Gastrocnemius medialis (tissue), 4 donors: ENCODE measurements around the gene XPR1. TPM values are rescaled to one million over a fixed set of nuclear protein-coding genes. Genes with fewer than 3 reads are reported as not detected.

ENCODE experiments used
- ATAC-seq, 2 donors: fragments of 150-250 bp; one replicate each; pipeline ENCODE4 v1.9.1; 2016
- DNase-seq, 2 donors: peaks; one replicate each; pipeline ENCODE4 v3.0.0-alpha.2; 2019
- H3K27ac ChIP-seq, 4 donors: fragments of 200-600 bp; sonication (generic); 1 replicate in 1 of 4; 2 replicates in 3 of 4; pipeline ENCODE4 v1.5.1; 2016 to 2018; ENCODE audit warnings: mild to moderate bottlenecking in 2 of 4, moderate library complexity in 1 of 4
- H3K27me3 ChIP-seq, 3 donors: fragments of 200-600 bp; sonication (generic) in 2 of 3; 1 replicate in 1 of 3; 2 replicates in 2 of 3; pipeline versions ENCODE4 v1.5.1 to v1.6.0; 2016 to 2019; ENCODE audit warnings: mild to moderate bottlenecking in 1 of 3, moderate library complexity in 1 of 3
- H3K36me3 ChIP-seq, 2 donors: fragments of 200-600 bp; sonication (generic) in 1 of 2; one replicate each; pipeline ENCODE4 v1.5.1; 2017 to 2018
- H3K4me1 ChIP-seq, 2 donors: fragments of 200-600 bp; sonication (generic) in 1 of 2; one replicate each; pipeline ENCODE4 v1.5.1; 2016 to 2017; ENCODE audit warnings: mild to moderate bottlenecking in 2 of 2
- H3K4me3 ChIP-seq, 4 donors: fragments of 200-600 bp; sonication (generic) in 3 of 4; 1 replicate in 1 of 4; 2 replicates in 3 of 4; pipeline ENCODE4 v1.5.1; 2016 to 2019; ENCODE audit warnings: mild to moderate bottlenecking in 2 of 4
- H3K9me3 ChIP-seq, 3 donors: fragments of 200-600 bp; sonication (generic) in 2 of 3; 1 replicate in 1 of 3; 2 replicates in 2 of 3; pipeline ENCODE4 v1.5.1; 2016 to 2019
- CTCF ChIP-seq, 5 experiments: fragments of 450-650 bp in 3 of 5; fragments of 200-600 bp in 2 of 5; sonication (generic) in 2 of 5; IDR thresholded peaks in 4 of 5; conservative IDR thresholded peaks in 1 of 5; 1 replicate in 4 of 5; 2 replicates in 1 of 5; pipeline ENCODE4 v1.5.1; 2016 to 2019; ENCODE audit warnings: antibody characterized with exemption in 5 of 5, mild to moderate bottlenecking in 3 of 5, moderate library complexity in 3 of 5
- POLR2A ChIP-seq, 2 donors: fragments of 450-650 bp; IDR thresholded peaks; one replicate each; pipeline ENCODE4 v1.6.1; 2017; ENCODE audit warnings: antibody characterized with exemption in 2 of 2, mild to moderate bottlenecking in 2 of 2, moderate library complexity in 2 of 2
- in situ Hi-C, 4 donors: fragments of 200-750 bp; cut with MboI; loops; one replicate each; pipeline versions ENCODE4 v1.15.0 to v1.8.0; 2017; ENCODE audit warnings: low sequenced_read_pairs in 4 of 4
- intact Hi-C: fragments of 100-400 bp; cut with DNase I; formaldehyde crosslinking; loops from one replicate; pipeline ENCODE4 v1.15.1; 2023; ENCODE audit warnings: low total_unique reads
- total RNA-seq, 4 donors: library from RNA; depleted of rRNA; stranded (reverse); fragments of >200 nt; gene quantifications; one replicate each; pipeline versions ENCODE4 v1.1.0 to v1.2.3, GENCODE V29; 2016

XPR1 gene
- total RNA-seq, 4 donors from 2014 or later: 14.5 to 24.9 (median 18.6) TPM

DNA sequence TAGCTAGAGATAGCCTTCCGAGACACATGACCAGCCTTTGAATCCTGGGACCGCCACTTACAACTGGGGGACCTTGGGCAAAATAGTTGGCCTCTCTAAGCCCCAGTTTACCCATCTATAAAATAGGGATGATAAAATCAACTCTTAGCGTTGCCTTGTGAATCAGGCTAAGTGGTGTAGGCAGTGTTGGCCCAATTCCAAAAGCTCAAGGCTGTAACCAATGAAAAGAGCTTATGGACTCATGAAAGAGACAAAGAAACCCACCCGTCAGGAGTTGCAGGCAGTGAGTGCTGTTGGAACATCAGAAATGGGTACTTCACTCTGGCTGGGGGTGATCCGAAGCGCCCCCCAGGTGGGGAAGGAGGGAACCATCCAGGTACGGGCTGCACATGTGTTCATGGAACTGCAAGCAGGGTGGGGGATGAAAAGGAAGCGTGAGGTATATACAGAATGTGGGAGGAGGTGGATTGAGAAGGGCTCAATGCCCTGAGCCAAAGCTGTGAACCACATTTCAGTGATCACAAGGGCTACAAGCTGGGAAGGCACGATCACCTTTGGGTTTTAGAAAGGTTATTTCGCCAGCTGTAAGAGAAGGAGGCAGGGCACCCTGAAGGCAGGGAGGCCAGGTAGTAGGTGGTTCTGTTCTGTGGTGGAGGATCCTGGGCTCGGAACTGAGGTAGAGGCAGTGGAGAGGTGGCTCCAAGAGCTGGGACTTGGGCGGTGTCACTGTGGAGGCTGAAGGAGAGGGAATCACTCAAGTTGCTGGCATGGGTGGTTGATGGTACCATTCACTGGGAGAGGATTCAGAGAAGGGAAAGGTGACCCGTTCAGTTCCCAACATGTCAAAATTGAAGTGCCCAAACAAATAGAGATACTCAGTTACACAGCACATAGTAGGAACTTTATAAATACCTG, 269.5 kb downstream of the XPR1 start:
- H3K36me3 ChIP-seq: no peaks in the 10 kb centered on the region
- no peak for ATAC-seq
- H3K4me1 ChIP-seq: no peaks in the 10 kb centered on the region
- TF ChIP-seq POLR2A (IDR thresholded peaks at IDR 0.05): no peak
- no peak for TF ChIP-seq CTCF (IDR thresholded peaks at IDR 0.05 in 4 of 5, conservative IDR thresholded peaks at IDR 0.05 in 1 of 5)
- intact Hi-C loops (no loop called here), in situ Hi-C loops (no loop called here)
- H3K27ac ChIP-seq: no peak overlapping the region
- no peaks in the 10 kb centered on the region for H3K27me3 ChIP-seq
- no peak overlapping the region for H3K4me3 ChIP-seq
- no peak for DNase-seq
- H3K9me3 ChIP-seq: no peaks in the 10 kb centered on the region

- Histone ChIP-seq H3K4me1 (no peaks in the 10 kb centered on the region), H3K27ac (no peak overlapping the region), H3K4me3 (no peak overlapping the region), H3K36me3 (no peaks in the 10 kb centered on the region), H3K9me3 (no peaks in the 10 kb centered on the region), H3K27me3 (no peaks in the 10 kb centered on the region)
- no peak for TF ChIP-seq POLR2A (IDR thresholded peaks at IDR 0.05)
- ATAC-seq (no peak), DNase-seq (no peak)
- intact Hi-C loops: no loop called here
- in situ Hi-C loops: no loop called here
These were observed 270.7 kb downstream of the XPR1 start for GRCh38 chr1:180902541-180902940.

DNA sequence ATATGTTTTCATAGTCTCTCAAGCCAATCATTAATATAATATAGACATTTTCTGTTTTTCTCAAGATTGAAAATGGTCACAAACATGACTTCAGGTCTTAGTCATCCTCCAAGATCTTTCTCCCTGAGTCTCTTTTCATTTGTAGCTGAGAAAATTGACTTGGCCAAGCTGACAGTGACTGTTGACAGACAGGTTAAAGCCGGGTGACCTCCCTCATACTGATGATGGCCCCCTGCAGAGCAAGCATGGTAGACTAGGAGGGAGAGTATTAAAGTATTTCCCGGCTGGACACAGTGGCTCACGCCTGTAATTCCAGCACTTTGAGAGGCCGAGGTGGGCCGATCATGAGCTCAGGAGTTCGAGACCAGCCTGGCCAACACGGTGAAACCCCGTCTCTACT, 274.1 kb downstream of the XPR1 start:
- Histone ChIP-seq H3K9me3 (no peaks in the 10 kb centered on the region), H3K27ac (no peak overlapping the region), H3K36me3 (no peaks in the 10 kb centered on the region), H3K4me3 (no peak overlapping the region), H3K27me3 (no peaks in the 10 kb centered on the region), H3K4me1 (no peaks in the 10 kb centered on the region)
- no peak for ATAC-seq
- intact Hi-C loops (no loop called here), in situ Hi-C loops (no loop called here)
- no peak for DNase-seq
- TF ChIP-seq CTCF (IDR thresholded peaks at IDR 0.05 in 4 of 5, conservative IDR thresholded peaks at IDR 0.05 in 1 of 5): no peak
- TF ChIP-seq POLR2A (IDR thresholded peaks at IDR 0.05): no peak

GRCh38 chr1:180906511-180906910, 274.7 kb downstream of the XPR1 start:
- ATAC-seq (no peak), DNase-seq (no peak)
- Histone ChIP-seq H3K4me1 (no peaks in the 10 kb centered on the region), H3K27me3 (no peaks in the 10 kb centered on the region), H3K27ac (no peak overlapping the region), H3K36me3 (no peaks in the 10 kb centered on the region), H3K9me3 (no peaks in the 10 kb centered on the region), H3K4me3 (no peak overlapping the region)
- TF ChIP-seq CTCF (IDR thresholded peaks at IDR 0.05 in 4 of 5, conservative IDR thresholded peaks at IDR 0.05 in 1 of 5) (no peak), POLR2A (IDR thresholded peaks at IDR 0.05) (no peak)
- intact Hi-C loops: no loop called here
- in situ Hi-C loops: no loop called here

- ATAC-seq (no peak), DNase-seq (no peak)
- Histone ChIP-seq H3K9me3 (no peaks in the 10 kb centered on the region), H3K36me3 (no peaks in the 10 kb centered on the region), H3K4me3 (no peak overlapping the region), H3K27ac (no peak overlapping the region), H3K4me1 (peaks cover 0 to 4% of the 10 kb centered on the region in 2 donors), H3K27me3 (peaks cover 0 to 3% (median 0%) of the 10 kb centered on the region in 3 donors)
- in situ Hi-C loops (no loop called here), intact Hi-C loops (no loop called here)
- TF ChIP-seq CTCF (IDR thresholded peaks at IDR 0.05 in 4 of 5, conservative IDR thresholded peaks at IDR 0.05 in 1 of 5) (no peak), POLR2A (IDR thresholded peaks at IDR 0.05) (no peak)
These were observed 275.7 kb downstream of the XPR1 start for GRCh38 chr1:180907313-180908055.
